CD4-positive, alpha-beta T cell treated with Interleukin-17A for 4 hours (primary cell): ENCODE results near the gene FERD3L.
"Not testable (repeated sequence)": the region's sequence is repeated elsewhere in the genome, so short reads cannot be mapped to it uniquely, and the experiment has no call there.

ENCODE experiments used
- DNase-seq: peaks from one replicate; pipeline ENCODE4 v3.0.0-alpha.2; 2020; ENCODE audit warnings: mixed read lengths

The FERD3L gene, protein sequence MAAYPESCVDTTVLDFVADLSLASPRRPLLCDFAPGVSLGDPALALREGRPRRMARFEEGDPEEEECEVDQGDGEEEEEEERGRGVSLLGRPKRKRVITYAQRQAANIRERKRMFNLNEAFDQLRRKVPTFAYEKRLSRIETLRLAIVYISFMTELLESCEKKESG

DNA sequence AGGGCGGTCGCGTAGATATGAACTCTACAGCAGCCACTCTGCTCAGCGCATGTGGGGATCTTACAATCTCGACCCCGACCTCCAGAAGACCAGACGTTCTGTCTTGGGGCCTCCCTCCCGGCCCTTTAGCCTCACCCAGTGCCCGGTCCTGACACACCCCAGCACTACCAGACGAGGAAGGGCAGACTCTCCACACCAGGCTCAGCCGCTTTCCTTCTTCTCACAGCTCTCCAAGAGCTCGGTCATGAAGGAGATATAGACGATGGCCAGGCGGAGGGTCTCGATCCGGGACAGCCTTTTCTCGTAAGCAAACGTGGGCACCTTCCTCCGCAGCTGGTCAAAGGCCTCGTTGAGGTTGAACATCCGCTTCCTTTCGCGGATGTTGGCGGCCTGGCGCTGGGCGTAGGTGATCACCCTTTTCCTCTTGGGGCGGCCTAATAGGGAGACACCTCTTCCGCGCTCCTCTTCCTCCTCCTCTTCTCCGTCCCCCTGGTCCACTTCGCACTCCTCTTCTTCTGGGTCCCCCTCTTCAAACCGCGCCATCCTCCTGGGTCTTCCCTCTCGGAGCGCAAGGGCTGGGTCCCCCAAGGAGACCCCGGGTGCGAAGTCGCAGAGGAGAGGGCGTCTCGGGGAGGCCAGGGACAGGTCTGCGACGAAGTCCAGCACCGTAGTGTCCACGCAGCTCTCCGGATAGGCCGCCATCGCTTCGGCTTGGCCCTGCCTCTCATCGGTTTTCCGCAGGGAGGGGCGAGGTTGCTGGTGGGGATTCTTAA lies at the start of gene FERD3L:
TSS of gene FERD3L (minus strand) at position 761 of the 773 bp plus-strand sequence. CDS start at position 702, 59 bp downstream.
- no peak for DNase-seq

DNA sequence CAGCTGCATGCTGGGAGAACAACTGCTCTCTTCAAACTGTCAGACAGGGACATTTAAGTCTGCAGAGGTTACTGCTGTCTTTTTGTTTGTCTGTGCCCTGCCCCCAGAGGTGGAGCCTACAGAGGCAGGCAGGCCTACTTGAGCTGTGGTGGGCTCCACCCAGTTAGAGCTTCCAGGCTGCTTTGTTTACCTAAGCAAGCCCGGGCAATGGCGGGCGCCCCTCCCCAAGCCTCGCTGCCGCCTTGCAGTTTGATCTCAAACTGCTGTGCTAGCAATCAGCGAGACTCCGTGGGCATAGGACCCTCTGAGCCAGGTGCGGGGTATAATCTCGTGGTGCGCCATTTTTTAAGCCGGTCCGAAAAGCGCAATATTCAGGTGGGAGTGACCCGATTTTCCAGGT lies 49.2 kb upstream of the FERD3L start:
- not testable (repeated sequence) for DNase-seq

DNA sequence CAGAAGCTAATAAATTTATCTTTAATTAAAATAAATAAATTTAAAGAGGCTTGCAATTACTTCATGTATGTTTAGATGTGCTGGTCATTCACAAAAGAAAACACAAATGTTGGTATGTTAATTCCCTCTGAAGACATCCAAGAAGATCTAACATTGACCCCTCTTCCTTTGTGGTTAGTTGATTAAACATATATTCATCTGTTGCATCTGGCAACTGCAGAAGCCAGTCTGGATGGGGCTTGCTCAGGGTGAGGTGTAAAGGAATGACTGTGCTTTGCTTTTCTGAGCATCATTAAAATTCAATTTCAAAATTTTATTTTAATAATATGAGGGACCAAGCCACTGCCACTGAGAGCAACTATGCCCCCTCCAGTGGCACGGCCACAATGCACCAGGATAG lies 36.4 kb upstream of the FERD3L start:
- no peak for DNase-seq

DNA sequence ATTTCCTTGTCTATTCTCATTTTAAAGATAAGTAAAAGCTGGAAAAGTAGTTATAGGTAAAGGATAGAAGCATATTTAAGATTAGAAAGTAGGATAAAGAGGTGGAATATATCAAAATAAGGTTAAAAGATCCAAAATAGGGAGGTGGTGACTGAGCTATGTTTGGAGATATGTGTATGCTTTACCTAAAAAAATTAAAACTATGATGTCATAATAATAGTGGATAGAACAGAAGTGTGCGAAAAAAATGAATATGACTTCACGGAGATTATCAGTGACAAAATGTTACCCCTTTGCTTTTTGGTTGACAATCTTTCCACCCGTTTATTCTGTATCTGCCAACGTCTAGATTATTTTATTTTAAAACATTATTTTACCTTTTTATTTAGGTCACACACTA lies 33.4 kb upstream of the FERD3L start:
- DNase-seq = no peak

DNA sequence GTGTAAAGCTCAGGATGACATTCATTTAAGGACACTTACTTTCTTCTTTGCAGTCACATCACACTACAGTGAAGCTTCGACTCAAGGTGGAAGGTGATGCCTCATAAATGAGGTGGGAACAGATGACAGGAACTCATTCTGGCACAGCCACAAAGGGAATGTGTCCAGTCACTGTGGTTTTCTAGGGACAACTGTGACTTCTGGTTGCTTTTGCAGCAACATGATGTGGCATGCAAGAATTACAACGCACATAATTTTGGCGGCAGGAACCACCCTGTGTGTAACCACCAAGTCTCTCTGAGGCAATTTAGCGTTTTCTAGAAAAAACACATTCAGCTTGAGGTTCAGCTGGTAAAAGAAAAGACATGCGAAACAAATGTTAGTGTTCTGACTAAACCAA lies 32.0 kb upstream of the FERD3L start:
- no peak for DNase-seq

DNA sequence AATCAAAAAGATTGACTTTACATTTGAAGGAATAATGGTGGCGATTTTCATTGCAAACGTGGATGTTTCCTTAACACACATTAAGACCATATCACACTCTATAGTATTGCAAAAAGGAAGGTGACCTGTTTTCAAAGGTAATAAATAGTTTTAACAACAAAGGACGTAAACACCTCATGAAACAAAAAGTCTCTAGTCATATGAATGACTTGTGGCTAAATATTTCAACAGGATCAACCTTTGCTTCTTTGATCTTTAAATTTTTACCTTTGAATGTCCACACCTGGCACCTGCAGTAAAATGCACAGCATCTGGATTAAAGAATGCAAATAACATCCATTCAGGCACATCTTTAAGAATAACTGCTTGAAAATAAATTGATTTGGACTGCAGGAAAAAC lies 30.0 kb upstream of the FERD3L start:
- no peak for DNase-seq

DNA sequence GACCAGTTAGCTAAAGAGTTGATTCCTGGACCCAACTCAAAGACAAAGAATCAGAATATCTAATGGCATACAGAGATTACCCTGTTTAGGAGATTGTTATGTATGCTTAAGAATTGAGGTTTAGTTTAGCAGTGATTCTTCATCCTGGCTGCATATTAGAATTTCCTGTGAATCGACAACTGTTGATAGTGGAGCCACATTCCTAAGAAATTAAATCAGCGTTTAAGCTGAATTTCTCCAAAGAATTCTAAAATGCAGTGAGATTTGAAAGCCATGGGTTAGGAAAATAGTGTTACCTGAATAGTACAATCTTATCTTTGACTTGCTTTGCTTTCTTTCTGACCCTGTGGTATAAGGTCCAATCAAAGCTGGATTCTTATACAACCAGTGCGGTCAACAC lies 16.4 kb upstream of the FERD3L start:
- no peak for DNase-seq

DNA sequence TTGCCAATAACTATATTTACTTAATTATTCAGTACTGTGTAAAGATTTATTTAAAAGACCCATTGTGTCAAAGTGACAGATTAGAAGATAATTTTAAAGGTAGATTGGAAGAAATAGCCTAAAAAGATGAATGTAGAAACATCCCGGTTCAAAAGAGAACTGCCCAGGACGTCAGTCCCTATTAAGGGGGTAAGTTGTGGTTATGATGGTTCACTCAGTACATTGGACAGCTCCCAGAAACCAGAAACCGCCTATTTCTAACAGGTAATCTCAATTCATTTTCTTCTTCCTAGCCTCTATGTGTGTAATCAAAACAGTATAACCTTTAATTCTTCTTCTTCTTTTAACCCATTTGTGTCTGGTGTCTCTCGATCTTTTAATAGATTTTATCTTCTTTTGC lies 1.5 kb upstream of the FERD3L start:
- no peak for DNase-seq

DNA sequence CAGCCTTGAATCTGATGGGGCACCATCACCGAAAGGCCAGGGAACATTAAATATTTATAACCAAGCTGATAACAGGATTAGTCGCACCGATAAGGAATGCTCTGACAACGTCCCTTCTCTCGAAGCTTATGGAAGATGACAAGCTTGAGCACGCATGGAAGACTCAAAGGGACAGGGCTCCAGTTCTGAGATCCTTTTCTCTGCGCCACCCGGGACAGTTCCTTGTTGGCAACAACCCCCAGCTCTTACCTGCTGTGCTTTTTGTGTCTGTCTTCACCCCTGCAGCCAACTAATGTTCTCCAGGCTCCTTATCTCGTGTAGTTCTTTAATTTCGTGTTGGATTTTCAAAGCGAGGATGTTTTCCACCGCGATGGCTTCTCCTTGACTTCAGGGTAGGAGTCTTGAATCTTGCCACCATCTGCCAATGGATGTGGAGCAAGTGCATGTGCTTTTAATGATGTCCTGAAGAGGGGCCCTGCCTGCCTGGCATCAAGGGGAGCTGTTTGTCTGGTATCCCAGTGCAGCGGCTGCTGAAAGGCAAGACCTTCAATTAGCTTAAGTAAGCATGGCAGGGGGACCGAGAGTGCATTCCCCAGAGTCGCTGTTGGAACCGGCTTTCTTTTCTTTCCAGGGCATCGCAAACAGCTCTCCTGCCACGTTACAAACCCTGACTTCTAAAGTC lies 354 bp upstream of the FERD3L start:
- no peak for DNase-seq

DNA sequence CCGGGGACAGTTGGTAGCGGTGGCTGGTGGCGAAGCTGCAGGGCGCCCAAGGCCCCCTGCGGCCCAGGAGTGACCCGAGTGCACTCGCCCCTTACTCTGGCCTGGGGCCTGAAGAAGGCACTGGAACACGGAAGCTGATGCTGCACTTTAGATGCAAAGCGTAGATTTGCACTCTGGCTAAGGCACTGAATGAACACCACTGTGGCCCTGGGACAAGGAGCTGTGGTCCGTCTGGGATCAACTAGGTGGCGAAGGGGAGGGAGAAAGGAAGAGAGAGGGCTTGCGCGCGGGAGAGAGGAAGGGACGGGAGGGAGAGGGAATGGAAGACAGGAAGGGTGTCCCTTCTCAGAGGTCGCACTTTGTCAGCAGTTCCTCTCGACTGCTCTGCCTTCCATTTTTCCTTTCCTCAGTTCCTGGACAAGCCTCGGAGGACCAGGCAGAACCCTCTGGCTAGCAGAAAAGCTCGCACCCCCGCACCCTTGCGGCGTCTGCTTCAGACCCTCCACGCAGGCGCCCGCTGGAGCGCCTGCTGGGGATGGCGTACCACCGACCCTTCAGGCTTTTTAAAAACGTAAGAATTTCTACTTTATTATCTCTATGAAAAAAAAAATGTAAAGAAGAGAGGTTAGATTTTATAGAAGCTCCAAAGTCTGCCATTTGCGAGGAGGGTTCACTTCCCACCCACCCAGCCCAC lies 1.2 kb downstream of the FERD3L start:
- no peak for DNase-seq

DNA sequence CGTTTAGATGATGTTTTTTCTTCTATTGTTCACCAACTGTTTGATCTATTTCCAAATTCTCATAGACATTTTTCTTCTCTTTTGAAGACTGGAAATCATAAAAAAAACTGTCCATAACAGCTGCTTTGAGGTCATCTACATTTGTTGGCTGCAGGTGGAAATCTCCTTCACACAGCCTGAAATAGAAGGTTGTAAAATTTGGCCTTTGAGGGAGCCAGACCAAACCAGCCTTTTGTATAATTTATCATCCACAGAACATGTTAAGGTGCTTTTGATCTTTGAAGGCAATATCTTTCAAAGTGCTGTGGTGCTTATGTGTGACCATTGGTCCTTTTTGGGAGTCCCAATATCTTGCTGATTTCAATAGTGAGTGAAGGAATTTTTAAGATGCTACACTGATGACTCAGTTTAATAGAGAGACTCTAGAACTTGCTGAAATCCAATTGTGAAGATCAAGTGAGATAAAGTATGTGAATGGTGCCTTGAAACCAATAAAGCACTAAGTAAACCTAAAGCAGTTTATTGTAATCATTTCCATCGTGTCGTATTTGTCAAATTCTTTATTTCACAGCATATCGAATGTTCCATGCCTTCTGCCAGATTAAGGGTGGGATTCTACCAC lies 5.4 kb downstream of the FERD3L start:
- no peak for DNase-seq

DNA sequence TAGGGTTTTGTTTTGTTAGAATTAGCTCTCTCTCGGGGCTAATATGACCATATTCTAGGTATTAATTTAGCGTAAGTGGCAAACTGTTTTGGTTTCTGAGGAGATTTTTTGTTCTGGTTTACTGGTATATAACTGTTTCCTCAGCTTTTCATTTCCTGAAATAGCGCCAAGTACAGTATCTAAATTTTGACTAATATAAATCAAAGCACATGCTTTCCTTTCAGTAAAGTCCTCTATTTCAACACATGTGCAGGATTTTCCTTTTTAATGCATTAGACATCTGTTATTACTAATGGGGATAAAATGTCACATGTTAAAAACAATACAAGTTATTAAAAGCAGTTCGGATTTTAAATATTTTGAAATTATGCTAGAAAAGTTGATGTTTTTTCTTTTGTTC lies 11.3 kb downstream of the FERD3L start:
- no peak for DNase-seq

DNA sequence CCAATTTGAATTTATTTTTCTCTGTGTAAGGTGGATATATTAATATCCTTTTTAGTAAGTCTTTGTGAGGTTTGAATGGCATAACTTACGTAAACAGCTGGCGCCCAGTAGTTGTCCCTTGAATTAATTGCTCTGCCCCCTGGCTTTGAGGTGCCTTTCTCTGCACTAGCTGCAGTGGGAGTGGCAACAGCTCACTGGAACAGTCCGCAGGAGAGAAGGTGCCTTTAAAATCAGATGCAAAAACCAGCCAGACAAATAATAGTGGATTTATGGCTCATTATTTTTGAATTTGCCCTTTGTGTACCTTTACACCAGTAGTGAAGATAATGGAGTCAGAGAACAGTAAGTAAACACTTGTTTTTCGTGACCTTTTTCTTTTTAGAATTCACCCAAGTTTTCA lies 11.8 kb downstream of the FERD3L start:
- DNase-seq = no peak

DNA sequence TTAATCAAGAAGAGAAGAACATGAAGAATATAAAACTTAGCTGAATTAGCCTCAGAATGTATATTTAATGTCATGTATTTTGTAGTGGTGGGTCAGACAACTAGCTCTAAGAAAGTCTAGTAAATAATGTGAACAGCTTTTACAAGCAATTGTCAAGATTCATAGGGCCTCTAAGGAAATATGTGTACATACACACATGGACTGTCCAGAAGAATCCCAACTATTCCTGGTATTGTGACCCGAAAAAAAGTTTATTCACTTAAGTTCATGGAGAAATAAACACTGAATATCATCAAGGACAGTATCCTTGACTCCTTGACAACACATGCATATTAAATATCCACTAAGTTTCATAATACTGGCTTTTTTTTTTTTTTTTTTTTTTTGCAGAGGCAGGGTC lies 16.4 kb downstream of the FERD3L start:
- no peak for DNase-seq

DNA sequence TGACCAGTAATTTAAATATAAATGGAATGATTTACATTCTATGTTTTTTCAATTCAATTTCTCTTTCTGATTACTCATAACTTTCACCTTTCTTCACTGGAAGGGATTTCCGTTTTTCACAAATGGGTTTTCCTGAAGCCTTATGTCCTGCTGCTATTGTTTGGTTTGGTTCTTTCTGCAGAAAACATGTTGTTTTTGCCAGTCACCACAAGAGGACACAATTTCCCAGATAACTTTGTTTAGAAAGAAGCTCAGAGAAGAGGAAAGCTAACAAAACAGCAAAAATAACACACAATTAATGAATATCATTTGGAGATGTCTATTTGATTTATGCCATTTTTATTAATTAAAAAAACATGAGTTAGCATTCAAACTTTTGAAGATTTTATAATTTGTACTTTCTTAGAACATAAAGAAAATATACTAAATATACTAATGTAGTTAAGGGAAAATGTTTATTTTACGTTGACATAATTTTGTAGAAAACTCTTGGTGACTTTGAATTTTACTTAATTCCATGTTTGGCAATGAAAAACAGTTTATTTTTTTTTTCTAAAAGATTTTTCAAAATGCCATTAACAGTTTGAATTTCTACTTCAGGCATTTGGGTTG lies 23.1 kb downstream of the FERD3L start:
- DNase-seq = no peak

DNA sequence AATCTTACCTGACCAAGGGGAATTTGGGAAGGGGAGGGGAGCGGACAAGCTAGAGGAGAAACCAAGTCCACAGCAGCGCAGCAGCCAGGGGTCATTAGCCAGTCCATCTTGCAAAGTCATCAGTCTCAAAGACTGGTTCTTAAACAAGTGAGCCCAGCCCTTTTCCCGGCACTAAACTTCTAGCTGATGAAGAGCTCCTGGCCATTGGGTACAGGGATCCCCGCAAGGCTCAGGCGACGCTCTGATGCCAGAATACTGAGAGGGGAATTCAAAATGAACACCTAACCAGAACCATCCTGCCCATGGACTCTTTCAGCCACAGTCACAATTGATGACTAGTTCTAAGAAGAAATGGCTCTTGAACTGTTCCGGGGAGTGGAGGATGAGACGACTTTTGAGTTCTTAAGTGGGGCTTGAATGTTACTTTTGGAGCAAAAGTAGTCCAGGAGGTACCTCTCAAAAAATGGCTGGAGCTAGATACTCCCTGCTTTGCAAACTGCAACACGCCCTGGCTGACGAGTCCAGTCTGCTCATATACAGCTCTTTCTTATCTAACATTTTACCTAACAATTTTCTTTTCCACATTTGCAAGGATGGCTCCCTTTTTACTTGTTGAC lies 25.2 kb downstream of the FERD3L start:
- no peak for DNase-seq

DNA sequence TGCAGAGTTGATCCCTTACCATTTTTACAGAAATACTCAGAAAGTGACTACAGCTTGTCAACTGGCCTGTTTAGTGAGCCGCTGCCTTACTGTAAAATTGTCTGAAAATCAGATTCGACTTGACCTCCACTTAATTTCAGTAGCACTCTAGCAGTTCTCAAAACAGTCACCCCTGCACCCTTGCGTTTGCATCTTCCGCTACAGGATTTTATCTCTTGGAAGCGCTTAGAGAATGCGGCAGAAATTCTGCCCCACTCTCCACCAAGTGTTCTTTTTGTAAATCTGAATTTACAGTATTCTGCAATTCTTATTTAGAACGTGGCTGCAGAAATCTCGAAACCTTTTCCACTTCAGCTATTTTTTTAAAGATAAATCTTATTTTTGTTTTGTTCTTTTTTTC lies 25.8 kb downstream of the FERD3L start:
- DNase-seq = no peak

DNA sequence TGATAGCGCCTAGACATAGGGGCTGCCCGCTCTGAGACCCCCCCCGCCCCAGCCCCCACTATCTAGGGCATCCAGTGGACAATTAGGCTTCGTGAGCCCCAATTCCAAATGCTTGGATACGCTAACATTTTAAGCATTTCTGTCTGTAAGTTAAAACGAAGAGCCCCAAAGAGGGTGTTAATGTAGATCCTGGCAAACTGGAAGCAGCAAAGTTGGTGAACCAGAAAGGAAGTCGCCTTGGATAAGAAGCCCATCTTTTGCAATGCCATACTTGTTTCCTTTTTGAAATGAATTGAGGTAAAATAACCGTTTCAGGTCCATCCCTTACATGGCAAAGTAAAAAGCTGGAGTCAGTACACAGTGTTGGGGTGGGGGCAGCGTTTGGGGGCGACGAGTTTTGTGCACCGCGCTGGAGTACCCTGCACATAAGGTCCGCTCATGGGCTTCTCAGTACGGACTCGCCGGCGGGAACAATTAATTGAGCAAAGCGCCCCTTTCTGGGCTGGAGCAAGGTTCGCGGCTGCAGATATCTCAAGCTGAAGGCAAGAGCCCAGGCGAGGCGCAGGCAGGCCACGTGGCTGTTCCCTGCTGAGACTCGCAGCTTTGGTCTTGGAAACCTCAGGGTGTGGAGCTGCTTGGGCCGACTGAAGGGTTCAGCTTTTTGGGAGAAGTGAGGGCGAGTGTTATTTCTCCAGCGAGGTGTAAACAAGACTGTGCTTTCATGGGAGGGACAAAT lies 26.4 kb downstream of the FERD3L start:
- no peak for DNase-seq

DNA sequence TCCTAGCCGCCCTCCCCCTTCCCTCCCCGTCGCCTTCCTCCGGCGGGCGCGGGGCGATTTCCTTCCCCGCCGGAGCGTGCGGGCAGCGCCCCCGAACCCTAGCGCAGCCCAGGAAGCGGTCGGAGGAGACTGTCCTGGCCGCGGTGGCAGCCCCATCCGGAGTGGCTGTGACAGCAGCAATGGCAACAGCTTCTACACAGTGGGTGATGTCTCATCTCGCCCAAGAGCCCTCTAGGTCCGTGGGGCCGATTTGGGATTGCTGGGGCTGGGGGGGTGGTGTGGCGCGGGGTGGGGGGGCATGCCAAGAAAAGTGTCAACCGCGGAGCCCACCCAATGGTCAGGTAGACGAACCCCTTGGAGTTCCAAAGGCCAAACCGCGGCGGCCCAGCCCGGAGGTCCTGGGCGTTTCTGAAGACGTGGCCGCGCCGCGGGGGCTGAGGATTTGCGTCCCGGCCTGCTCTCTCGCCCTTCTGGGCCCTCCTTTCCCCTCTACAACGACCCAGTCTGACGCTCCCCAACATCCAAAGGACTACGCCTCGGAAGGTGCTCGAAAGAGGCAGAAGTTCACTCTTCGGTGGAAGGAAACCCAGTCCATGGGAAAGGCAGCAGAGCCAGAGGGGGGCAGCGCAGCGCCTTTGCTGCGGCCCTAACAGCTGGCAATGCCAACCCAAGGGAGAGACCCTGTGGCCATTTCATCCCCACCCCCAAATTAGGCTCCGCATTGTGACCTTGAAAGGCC lies 27.2 kb downstream of the FERD3L start:
- DNase-seq = no peak

DNA sequence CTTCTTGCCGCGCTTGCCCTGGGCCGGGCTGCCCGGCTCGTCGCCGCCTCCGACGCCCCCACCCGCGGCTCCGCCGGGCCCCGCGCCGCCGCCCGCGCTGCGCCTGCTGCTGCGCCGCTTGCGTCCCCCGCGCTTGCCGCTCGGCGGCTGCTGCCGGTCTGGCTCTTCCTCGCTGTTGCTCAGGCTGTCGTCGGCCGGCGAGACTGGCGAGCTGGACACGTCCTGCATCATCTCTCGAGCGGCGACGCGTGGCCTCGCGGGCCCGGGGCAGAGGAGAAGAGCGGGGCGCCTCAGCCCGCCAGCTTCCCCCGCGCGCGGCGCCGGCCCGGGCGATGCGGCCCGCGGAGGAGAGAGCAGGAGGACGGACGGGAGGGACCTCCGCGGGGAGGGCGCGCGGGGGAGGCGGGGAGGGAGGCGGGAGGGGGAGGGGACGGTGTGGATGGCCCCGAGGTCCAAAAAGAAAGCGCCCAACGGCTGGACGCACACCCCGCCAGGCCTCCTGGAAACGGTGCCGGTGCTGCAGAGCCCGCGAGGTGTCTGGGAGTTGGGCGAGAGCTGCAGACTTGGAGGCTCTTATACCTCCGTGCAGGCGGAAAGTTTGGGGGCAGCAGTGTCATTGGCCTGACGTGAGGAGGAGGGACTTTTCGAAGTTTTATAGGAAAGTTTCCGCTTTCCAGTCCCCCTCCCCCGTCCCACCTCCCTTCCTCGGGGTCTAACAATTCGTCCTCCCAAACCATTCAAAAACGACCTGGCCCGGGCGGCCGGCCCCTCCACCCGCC lies 27.9 kb downstream of the FERD3L start, which contains the start of gene TWIST1:
TSS of gene TWIST1 (minus strand) at position 546 of the 779 bp plus-strand sequence. CDS start at position 231, 315 bp downstream.
- DNase-seq = no peak
